ENCODE data around the gene TPCN2.

GRCh38 chr11:69141742-69142141 lies 93.0 kb downstream of the TPCN2 start:
- TF ChIP-seq POLR2AphosphoS5 (IDR thresholded peaks at IDR 0.05; ENCODE audit: low read depth, low read length) = no peak
- TF ChIP-seq FOXP2 (optimal IDR thresholded peaks at IDR 0.05; ENCODE audit: borderline replicate concordance, extremely low read depth, extremely low read length, insufficient read depth) = no peak
- TF ChIP-seq SIN3A (IDR thresholded peaks at IDR 0.05; ENCODE audit: borderline replicate concordance, insufficient read depth, low read length) = no peak
- TF ChIP-seq TAF1 (IDR thresholded peaks at IDR 0.05; ENCODE audit: borderline replicate concordance, insufficient read depth, low read length) = no peak

Measured in PFSK-1 (cell line).